ENCODE measurements around the gene DPY19L3. TPM values are rescaled to one million over a fixed set of nuclear protein-coding genes. Genes with fewer than 3 reads are reported as not detected.

Gene DPY19L3
- polyA plus RNA-seq, 1 of the 3 experiments (the other 2 are of a cell fraction): 25.2 TPM

DNA sequence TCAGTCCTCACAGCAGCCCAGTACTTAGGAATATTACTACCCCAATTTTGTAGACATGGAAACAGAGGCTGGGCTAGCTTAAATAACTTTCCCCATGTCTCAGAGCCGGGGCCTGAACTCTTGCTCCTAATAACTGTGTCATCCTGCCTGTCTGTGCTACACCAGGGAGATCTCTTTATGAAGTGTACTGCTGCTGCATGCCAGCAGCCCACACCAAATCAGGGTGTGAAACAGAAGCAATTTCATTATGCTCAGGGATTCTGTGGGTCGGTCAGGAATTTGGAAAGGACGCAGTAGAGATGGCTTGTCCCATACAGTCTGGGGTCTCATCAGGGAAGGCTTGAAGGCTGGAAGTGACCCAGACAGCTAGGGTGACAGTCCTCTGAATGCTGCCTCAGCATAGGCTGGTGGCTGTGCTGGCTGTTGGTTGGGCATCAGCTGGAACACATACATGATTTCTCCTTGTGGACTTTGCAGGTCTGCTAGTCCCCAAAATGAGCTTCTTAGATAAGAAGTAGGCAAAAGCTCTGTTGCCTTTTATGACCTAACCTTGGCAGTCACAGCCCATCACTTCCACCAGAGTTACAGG lies 37.5 kb upstream of the DPY19L3 start:
- H4K20me1 ChIP-seq (ENCODE audit: insufficient read depth): peaks cover 30% of the 10 kb centered on the region
- peaks cover 11% of the 10 kb centered on the region for H3F3A ChIP-seq (replicated peaks; ENCODE audit: insufficient read depth)
- H3K4me2 ChIP-seq: no peak overlapping the region
- CTCF ChIA-PET: interaction anchor here (1.3 to 1.5 kb wide), 2 partner anchors 10 to 202 kb away, joined by 4 to 5 read pairs; no protein-coding TSS in a partner anchor
- H2AFZ ChIP-seq (ENCODE audit: low read depth): no peak overlapping the region
- no peaks in the 10 kb centered on the region for H3K9me2 ChIP-seq
- POLR2A ChIA-PET: no interaction called here
- no peak overlapping the region for H3K27ac ChIP-seq (ENCODE audit: low read depth in 2 of 2, low read length in 1 of 2)
- H3K9ac ChIP-seq: no peak overlapping the region
- H3K79me2 ChIP-seq (ENCODE audit: insufficient read depth): peaks cover 74% of the 10 kb centered on the region
- H3K27me3 ChIP-seq (ENCODE audit: insufficient read depth): no peaks in the 10 kb centered on the region
- DNase-seq: no peak
- H3K4me3 ChIP-seq (ENCODE audit: low read depth in 2 of 2, low read length in 1 of 2): no peak overlapping the region
- peaks cover 44 to 46% of the 10 kb centered on the region in 2 experiments for H3K36me3 ChIP-seq (replicated peaks in 1 of 2; ENCODE audit: control insufficient read depth in 1 of 2, insufficient read depth in 2 of 2, low read length in 1 of 2)
- H3K4me1 ChIP-seq (ENCODE audit: control insufficient read depth in 1 of 2, insufficient read depth in 2 of 2, low read depth in 1 of 2, low read length in 1 of 2): peaks cover 0 to 1% of the 10 kb centered on the region in 2 experiments; a peak in 2 of 4 replicates
- no peak for TF ChIP-seq MXI1 (IDR thresholded peaks at IDR 0.05; ENCODE audit: low read depth, low read length)
- no peak for TF ChIP-seq FOSL2 (IDR thresholded peaks at IDR 0.05; ENCODE audit: borderline replicate concordance, low read depth)
- no peak for TF ChIP-seq GABPA (IDR thresholded peaks at IDR 0.05; ENCODE audit: low read depth)
- TF ChIP-seq, protein P1, sequence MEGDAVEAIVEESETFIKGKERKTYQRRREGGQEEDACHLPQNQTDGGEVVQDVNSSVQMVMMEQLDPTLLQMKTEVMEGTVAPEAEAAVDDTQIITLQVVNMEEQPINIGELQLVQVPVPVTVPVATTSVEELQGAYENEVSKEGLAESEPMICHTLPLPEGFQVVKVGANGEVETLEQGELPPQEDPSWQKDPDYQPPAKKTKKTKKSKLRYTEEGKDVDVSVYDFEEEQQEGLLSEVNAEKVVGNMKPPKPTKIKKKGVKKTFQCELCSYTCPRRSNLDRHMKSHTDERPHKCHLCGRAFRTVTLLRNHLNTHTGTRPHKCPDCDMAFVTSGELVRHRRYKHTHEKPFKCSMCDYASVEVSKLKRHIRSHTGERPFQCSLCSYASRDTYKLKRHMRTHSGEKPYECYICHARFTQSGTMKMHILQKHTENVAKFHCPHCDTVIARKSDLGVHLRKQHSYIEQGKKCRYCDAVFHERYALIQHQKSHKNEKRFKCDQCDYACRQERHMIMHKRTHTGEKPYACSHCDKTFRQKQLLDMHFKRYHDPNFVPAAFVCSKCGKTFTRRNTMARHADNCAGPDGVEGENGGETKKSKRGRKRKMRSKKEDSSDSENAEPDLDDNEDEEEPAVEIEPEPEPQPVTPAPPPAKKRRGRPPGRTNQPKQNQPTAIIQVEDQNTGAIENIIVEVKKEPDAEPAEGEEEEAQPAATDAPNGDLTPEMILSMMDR (IDR thresholded peaks at IDR 0.05): no peak
- TF ChIP-seq FOXJ3 (CRISPR knock-in tag; IDR thresholded peaks at IDR 0.05): no peak
- TF ChIP-seq RFX5 (IDR thresholded peaks at IDR 0.05; ENCODE audit: low read length): no peak
- TF ChIP-seq POLR2AphosphoS5 (IDR thresholded peaks at IDR 0.05; ENCODE audit: low read depth, low read length): no peak
- TF ChIP-seq MEF2A (IDR thresholded peaks at IDR 0.05; ENCODE audit: borderline replicate concordance, low read depth): no peak
- no peak for TF ChIP-seq ELF1 (IDR thresholded peaks at IDR 0.05)
- TF ChIP-seq TEAD4 (IDR thresholded peaks at IDR 0.05; ENCODE audit: borderline replicate concordance, insufficient read depth): no peak
- no peak for TF ChIP-seq PBX3 (IDR thresholded peaks at IDR 0.05)
- TF ChIP-seq YY1 (IDR thresholded peaks at IDR 0.05; ENCODE audit: low read depth): no peak
- TF ChIP-seq, protein P2, sequence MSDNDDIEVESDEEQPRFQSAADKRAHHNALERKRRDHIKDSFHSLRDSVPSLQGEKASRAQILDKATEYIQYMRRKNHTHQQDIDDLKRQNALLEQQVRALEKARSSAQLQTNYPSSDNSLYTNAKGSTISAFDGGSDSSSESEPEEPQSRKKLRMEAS (IDR thresholded peaks at IDR 0.05; ENCODE audit: low read depth): no peak
- WGBS (ENCODE audit: low lambda C conversion rate): 84% methylated on average over 3 of the region's 3 CpGs
- H3K9me3 ChIP-seq: no peaks in the 10 kb centered on the region

DNA sequence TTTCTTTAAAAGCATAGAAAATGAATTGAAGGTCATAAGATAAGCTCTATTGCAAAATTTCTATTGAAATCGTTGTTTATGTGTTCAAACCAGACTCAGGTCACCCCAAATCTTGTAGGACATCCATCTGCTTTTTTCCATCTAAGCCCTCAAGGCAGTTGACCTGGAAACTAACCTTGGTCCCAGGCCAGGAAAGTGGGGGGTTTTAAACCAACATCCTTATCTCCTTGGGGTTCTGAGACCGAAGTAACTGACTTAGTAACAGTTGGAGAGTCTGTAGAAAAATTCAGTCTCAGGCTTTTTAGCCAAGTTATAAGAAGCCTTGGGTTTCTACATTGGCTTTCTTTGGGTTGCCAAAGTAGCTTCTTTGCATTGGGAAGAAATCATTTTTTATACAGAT lies 36.8 kb upstream of the DPY19L3 start:
- H3K36me3 ChIP-seq (replicated peaks in 1 of 2; ENCODE audit: control insufficient read depth in 1 of 2, insufficient read depth in 2 of 2, low read length in 1 of 2): peaks cover 42 to 43% of the 10 kb centered on the region in 2 experiments
- no peak overlapping the region for H2AFZ ChIP-seq (ENCODE audit: low read depth)
- DNase-seq: no peak
- peaks cover 70% of the 10 kb centered on the region for H3K79me2 ChIP-seq (ENCODE audit: insufficient read depth)
- H4K20me1 ChIP-seq (ENCODE audit: insufficient read depth): peaks cover 23% of the 10 kb centered on the region
- WGBS (ENCODE audit: low lambda C conversion rate): 91% methylated on average over 2 of the region's 2 CpGs
- CTCF ChIA-PET: interaction anchor here (0.7 to 1.3 kb wide), 2 partner anchors 11 to 201 kb away, joined by 4 to 5 read pairs; no protein-coding TSS in a partner anchor
- peaks cover 18% of the 10 kb centered on the region for H3F3A ChIP-seq (replicated peaks; ENCODE audit: insufficient read depth)
- H3K9me3 ChIP-seq: no peaks in the 10 kb centered on the region
- no peak overlapping the region for H3K4me2 ChIP-seq
- no peak overlapping the region for H3K9ac ChIP-seq
- H3K4me1 ChIP-seq (ENCODE audit: control insufficient read depth in 1 of 2, insufficient read depth in 2 of 2, low read depth in 1 of 2, low read length in 1 of 2): peaks cover 0 to 6% of the 10 kb centered on the region in 2 experiments; a peak in 2 of 4 replicates
- no peak overlapping the region for H3K4me3 ChIP-seq (ENCODE audit: low read depth in 2 of 2, low read length in 1 of 2)
- POLR2A ChIA-PET: no interaction called here
- H3K9me2 ChIP-seq: no peaks in the 10 kb centered on the region
- H3K27me3 ChIP-seq (ENCODE audit: insufficient read depth): no peaks in the 10 kb centered on the region
- no peak overlapping the region for H3K27ac ChIP-seq (ENCODE audit: low read depth in 2 of 2, low read length in 1 of 2)
- TF ChIP-seq MEF2A (IDR thresholded peaks at IDR 0.05; ENCODE audit: borderline replicate concordance, low read depth) (no peak), EZH2phosphoT487 (IDR thresholded peaks at IDR 0.05; ENCODE audit: borderline replicate concordance, low read depth) (no peak), SIN3A (IDR thresholded peaks at IDR 0.05; ENCODE audit: borderline replicate concordance, low read depth, low read length) (no peak), FOXM1 (IDR thresholded peaks at IDR 0.05; ENCODE audit: low read depth) (no peak), PBX3 (IDR thresholded peaks at IDR 0.05) (no peak), NFIC (IDR thresholded peaks at IDR 0.05; ENCODE audit: borderline replicate concordance) (no peak), TCF12 (IDR thresholded peaks at IDR 0.05) (no peak), YY1 (IDR thresholded peaks at IDR 0.05; ENCODE audit: low read depth) (no peak), RFX5 (IDR thresholded peaks at IDR 0.05; ENCODE audit: low read length) (no peak)
- TF ChIP-seq, protein P3, sequence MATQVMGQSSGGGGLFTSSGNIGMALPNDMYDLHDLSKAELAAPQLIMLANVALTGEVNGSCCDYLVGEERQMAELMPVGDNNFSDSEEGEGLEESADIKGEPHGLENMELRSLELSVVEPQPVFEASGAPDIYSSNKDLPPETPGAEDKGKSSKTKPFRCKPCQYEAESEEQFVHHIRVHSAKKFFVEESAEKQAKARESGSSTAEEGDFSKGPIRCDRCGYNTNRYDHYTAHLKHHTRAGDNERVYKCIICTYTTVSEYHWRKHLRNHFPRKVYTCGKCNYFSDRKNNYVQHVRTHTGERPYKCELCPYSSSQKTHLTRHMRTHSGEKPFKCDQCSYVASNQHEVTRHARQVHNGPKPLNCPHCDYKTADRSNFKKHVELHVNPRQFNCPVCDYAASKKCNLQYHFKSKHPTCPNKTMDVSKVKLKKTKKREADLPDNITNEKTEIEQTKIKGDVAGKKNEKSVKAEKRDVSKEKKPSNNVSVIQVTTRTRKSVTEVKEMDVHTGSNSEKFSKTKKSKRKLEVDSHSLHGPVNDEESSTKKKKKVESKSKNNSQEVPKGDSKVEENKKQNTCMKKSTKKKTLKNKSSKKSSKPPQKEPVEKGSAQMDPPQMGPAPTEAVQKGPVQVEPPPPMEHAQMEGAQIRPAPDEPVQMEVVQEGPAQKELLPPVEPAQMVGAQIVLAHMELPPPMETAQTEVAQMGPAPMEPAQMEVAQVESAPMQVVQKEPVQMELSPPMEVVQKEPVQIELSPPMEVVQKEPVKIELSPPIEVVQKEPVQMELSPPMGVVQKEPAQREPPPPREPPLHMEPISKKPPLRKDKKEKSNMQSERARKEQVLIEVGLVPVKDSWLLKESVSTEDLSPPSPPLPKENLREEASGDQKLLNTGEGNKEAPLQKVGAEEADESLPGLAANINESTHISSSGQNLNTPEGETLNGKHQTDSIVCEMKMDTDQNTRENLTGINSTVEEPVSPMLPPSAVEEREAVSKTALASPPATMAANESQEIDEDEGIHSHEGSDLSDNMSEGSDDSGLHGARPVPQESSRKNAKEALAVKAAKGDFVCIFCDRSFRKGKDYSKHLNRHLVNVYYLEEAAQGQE (IDR thresholded peaks at IDR 0.05; ENCODE audit: low read depth, low read length): no peak
- TF ChIP-seq, protein P2 (IDR thresholded peaks at IDR 0.05; ENCODE audit: low read depth): no peak

Data from SK-N-SH (cell line).